ENCODE measurements around the gene TSKS. TPM values are rescaled to one million over a fixed set of nuclear protein-coding genes. Genes with fewer than 3 reads are reported as not detected.

The TSKS gene
- polyA plus RNA-seq, 1 donor: 0.94 TPM

DNA sequence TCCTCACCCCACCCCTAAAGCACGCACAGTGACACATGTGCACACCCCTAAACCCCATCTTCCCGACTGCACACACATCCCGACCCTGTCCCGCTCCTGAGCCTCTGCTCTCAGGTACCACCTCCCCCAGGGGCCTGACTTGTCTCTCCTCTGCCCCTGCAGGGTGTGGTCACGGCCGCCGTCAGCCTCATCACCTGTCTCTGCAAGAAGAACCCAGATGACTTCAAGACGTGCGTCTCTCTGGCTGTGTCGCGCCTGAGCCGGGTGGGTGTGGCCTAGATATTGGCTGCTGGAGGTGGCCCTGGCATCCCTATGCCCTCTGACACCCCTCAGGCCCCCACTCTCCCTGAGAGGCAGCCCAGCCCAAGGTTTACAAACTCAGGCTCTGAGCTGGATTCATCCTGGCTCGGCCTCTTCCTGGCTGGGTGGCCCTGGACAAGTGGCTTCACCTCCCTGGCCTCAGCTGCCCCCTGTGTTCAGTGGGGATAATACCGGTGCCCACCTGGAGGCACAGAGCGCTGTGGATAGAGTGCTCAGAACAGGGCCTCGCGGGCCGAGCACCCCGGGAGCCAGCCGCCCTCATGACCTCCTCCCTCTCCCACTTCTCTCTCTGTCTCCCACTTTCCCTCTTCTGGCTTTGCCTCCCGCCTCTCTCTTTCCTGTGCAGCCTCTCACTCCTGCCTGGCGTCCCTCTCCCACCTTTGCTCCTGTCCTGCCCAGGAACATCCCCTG, 29.9 kb upstream of the TSKS start:
- no peak for DNase-seq

DNA sequence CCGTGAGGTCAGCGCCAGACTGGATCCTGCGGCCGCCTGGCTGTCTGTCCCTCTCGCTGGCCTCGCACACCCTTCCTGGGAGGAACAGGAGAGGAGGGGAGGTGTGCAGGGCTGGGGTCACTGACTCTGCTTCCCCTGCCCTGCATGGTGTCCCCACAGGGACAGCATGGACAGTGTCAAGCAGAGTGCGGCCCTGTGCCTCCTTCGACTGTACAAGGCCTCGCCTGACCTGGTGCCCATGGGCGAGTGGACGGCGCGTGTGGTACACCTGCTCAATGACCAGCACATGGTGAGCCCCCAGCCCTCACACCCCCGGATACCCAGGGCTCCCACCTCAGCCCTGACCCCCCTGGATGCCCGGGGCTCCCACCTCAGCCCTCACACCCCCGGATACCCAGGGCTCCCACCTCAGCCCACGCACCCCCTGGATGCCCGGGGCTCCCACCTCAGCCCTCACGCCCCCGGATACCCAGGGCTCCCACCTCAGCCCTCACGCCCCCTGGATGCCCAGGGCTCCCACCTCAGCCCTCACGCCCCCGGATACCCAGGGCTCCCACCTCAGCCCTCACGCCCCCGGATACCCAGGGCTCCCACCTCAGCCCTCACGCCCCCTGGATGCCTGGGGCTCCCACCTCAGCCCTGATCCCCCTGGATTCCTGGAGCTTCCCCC, 28.8 kb upstream of the TSKS start:
- no peak for DNase-seq

DNA sequence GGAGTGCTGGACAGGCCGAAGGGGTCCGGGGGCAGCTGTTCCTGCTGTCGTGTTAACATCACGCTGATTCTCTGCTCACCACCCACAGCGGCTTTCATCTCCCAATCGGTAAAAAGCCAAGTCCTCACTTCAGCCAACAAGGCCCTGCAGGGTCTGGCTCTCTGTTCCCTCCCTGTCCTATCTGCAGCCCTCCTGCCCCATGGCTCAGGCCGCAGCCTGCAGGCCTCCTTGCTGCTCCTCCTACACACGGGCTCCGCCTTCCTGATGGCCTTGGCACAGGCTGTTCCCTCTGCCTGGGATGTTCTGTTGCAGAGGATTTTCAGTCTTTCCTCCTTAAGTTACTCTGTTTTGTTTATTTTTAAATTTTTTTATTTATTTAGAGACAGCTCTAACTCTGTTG, 27.8 kb upstream of the TSKS start:
- no peak for DNase-seq

DNA sequence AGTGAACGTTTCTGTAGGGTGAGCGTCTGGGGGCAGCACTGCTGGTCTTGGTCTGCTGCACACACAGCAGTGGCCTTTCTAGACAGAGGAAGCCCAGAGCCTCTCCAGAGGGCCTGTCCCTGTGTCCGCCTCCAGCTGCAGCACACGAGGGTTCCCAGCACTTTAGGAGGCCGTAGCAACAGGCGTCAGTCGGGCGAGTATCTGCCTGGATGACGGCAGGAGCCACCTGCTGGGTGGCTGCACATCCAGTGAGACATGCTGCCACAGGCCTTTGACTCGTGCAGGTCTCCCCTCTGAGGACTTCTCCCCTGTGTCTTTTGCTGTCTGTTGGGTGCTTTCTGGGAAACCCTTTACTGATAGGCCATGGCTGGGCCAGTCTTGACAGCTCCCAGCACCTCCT, 25.8 kb upstream of the TSKS start:
- no peak for DNase-seq

DNA sequence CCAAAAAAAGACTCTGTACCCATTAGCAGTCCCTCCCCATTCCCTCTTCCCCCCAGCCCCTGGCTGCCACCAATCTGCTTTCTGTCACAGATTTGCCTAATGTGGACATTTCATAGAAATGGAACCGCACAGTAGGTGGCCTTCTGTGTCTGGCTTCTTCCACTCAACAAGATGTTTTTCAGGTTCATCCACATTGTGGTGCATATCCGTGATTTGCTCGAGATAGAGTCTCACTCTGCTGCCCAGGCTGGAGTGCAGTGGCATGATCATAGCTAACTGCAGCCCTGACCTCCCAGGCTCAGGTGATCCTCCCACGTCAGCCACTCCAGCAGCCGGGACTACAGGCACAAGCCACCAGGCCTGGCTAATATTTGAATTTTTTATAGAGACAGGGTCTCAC, 24.6 kb upstream of the TSKS start:
- DNase-seq: no peak

DNA sequence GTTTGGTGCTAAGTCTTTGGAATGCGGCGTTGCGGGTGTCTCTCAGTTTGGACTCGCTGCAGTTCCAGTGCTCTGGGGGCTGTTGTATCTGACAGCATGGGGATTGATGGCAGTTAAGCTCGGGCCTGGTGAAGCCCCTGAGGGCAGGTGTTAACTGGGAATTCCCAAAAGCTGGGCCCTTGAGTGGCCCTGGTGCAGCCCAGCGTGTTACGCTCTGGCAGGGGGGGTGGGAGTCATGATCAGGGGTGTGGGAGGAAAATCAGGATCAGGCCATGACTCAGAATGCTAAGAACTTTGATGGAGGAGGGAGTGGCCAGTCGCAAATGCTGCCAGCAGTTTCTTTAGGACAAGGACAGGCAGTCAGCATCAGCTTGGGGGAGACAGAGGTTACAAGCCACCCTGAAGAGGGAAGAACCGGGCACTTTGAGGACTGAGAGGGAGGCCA, 23.3 kb upstream of the TSKS start:
- DNase-seq: no peak

DNA sequence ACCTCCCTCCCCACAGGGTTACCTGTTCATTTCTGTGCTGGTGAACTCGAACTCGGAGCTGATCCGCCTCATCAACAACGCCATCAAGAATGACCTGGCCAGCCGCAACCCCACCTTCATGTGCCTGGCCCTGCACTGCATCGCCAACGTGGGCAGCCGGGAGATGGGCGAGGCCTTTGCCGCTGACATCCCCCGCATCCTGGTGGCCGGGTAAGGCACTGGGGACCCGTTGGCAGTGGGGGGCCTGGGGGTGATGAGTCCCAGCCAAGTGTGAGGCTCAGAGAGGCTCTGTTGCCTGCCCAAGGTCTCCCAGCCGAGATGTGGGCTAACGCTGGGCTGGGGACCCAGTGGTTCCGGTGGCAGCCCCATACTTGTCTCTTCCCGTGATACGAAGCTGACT, 19.4 kb upstream of the TSKS start:
- no peak for DNase-seq

DNA sequence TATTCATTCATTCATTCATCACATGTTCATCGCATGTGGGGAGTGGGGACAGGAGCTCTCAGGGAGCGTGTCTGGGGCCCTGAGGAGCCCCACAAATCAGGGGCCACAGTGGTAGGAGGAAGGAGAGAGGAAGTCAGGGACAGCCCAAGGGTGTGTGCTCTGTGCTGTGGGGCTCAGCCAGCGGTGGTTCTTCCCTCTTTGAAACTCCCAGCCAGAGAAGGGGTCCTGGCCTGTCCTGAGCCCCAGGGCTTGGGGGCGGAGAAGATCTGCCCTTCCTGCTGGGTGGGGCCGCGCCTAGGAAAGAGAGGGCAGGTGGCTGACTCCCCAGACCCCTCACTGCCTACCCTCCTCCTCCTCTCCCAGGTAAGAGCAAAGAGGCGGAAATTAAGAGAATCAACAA, 18.3 kb upstream of the TSKS start:
- no peak for DNase-seq

DNA sequence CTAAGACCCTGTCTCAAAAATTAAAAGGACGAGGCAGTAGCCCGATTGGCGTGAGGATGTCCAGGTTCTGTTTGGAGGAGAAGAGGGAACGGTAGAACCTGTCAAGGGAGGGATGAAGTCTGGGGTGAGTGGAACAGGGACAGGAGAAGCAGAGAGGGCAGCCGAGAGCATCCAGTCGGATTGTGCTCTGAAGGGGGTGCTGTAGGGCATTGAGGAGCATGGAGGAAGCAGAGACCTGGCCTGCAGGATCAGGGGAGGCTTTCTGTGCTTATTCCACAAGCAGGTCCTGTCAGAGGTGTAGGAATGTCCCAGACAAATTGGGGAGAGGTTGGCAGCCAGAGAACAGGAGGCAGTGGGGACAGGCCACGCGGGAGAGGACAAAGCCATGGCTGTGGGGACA, 17.8 kb upstream of the TSKS start:
- DNase-seq: no peak

DNA sequence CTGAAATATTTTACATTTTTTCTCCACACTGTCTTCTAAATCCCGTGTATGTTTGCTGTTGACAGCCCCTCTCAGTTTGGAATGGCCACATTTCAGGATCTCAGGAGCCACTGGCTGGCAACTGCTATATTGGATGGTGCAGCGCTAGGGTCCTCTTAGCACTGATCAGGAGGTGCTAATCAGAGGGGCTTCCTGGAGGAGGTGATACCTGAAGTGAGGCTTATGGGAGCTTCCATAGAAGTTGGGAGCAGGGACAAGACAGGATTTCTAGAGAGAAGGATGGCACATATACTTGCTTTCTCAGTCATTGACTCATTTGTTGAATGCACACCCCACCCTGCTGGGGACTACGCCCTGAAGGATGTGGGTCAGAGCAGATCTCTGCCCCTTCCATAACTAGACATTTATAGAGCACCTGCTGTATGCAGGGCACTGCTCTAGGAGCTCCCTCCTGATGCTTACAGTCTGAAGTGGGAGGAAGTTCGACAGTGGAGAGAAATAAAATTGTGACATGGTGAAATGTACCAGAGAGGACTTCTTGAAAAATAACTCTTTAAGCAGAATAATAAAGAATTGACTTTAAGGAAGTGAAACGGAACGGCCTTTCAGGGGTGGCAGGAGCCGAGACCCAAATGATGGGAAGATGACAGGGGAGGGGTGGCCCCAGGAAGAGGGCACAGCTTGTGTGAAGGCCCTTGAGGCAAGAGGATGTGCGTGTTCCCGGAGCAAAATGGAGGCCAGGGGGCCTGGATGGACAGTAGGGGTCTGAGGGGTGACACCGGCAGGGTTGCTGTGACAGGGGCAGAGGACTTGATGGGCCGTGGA, 16.8 kb upstream of the TSKS start:
- DNase-seq: no peak

DNA sequence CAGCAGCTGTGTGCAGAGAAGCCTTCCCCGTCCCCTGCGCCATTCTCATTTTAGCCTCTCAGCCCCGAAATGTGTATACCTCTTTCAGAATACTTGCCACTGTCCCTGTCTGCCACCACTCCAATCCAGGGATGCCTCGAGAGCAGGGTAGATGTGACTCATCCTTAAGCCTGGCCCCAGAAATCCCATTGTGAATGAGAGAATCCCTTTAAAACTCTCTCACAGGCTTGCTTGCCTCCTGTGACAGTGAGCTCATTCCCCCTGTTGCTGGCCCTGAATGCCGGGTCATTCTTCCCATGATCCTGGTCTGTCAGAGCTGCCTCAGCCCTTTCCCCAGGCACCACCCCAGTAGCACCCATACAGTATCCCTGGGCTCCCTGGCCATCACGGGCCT, 13.3 kb upstream of the TSKS start:
- no peak for DNase-seq

DNA sequence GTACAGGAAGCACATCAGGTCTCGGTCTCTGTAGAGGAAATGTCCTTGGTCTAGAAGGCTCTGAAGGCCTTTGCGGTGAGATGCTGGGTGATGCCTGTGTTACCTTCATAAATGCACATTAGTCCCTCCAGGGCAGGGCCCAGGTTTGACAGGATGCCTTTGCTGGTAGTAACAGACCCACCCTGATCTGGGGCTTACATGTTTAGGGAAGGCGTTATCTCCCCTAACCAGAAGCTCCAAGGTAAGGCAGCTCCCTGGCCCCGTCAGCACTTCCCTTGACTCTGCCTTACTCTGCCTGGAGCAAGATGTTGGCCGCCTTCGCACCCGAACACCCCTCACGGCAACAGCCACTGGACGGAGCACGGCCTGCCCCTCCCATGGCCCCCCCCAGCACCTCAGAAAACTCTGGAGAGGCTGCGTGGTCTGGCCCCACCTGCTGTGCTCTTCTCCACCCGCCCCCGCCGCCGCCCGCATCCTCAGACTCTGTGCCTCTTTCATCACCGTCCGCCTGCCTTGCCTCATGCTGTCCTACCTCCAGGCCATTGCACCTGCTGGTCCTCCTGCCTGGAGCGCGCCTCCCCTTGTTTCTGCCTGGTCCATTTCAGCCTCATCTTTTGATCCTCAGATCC, 12.8 kb upstream of the TSKS start:
- DNase-seq: no peak

DNA sequence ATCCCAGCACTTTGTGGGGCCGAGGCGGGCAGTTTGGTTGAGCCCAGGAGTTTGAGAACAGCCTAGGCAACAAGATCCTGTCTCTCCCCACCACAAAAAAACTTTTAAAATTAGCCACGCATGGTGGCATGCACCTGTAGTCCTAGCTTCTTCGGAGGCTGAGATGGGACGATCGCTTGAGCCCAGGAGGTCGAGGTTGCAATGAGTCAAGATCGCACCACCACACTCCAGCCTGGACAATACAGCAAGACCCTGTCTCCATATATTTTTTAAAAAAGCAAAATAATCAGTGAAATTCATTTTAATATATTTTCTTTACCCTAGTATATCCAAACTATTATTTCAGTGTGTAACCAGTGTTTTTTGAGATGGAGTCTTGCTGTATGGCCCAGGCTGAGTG, 11.9 kb upstream of the TSKS start:
- DNase-seq: no peak

DNA sequence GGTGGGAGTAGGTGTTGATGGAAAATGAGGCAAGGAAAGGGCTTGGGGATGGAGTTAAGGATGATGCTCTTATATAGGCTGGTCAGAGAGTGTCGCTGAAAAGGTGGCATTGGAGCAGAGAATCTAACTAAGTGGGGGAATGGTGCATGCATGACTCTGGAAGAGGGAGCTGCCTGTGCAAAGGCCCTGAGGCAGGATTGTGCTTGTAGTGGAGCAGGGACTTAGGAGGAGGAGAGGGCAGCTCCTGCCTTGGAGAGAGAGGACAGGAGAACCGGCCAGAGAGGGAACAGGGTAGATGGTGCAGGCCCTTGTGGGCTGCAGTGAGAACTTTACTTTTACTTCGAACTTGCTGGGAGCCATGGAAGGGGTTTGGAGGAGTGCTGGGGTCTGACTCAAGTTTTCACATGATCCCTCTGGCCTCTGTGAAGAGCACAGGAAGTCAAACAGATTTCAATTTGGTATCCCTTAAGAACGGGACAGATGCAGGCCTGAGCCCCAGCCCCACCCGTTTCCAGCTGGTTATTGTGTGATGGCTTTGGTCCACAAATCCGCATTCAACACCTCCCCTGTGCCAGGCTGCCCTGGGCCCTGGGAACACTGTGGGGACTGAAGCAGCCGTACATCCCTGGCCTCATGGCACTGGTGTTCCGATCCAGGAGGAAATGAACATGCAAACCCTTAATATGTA, 10.7 kb upstream of the TSKS start:
- no peak for DNase-seq

DNA sequence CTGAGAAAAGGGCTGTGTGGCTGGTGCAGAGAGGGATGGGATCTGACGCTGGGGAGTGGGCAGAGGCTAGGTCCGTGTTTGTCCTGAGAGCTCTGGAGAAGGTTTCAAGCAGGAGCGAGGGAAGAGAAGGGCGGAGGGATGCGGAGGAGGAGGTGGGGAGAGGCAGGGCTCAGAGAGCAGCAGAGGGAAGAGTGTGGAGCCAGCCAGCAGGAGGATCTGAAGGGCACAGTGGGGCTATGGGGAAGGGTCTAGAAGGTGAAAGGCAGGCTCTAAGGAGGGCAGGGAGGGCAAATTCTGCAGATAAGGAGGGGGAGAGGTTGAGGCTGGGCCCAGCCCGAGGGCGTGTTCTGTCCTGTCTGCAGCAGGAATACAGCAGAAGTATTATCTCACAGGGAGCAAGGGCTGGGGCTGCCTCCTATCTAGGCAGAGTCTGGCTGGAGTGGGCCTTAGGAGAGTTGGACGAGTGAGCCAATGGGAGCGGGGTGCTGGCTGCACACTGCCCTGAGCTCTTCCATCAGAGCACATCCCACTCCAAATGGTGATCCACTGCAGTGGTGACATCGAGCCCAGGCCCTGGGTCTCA, 9.8 kb upstream of the TSKS start:
- DNase-seq: no peak

DNA sequence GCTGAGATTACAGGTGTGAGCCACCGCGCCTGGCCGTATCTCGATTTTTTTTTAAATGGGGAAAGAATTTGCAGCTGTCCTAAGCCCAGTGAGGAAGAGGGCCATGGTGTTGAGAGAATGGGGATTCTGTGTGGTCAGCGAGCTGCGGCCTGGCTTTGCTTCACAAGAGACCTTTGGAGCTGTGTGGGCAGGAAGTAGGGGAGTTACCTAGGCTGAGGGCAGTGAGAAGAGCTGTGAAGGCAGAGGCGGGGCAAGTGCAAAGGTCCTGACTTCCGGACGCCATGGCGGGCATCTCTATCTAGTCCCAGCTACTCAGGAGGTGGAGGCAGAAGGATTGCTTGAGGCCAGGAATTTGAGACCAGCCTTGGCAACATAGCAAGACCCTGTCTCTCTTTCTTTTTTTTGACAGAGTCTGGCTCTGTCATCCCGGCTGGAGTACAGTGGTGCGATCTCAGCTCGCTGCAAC, 8.6 kb upstream of the TSKS start:
- DNase-seq: no peak

DNA sequence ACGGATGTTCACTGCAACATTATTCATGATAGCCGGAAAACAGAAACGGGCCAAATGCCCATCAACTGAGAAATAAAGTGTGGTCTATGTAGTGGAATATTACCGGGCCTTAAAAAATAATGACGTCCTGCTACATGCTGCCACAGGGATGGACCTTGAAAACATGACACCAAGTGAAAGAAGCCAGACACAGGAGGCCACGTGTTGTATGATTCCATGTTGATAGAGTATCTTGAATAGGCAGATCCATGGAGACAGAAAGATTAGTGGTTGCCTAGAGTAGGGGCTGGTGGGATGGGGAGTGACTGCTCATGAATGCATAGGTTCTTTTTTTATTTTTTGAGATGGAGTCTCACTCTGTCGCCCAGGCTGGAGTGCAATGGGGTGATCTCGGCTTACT, 7.4 kb upstream of the TSKS start:
- no peak for DNase-seq

DNA sequence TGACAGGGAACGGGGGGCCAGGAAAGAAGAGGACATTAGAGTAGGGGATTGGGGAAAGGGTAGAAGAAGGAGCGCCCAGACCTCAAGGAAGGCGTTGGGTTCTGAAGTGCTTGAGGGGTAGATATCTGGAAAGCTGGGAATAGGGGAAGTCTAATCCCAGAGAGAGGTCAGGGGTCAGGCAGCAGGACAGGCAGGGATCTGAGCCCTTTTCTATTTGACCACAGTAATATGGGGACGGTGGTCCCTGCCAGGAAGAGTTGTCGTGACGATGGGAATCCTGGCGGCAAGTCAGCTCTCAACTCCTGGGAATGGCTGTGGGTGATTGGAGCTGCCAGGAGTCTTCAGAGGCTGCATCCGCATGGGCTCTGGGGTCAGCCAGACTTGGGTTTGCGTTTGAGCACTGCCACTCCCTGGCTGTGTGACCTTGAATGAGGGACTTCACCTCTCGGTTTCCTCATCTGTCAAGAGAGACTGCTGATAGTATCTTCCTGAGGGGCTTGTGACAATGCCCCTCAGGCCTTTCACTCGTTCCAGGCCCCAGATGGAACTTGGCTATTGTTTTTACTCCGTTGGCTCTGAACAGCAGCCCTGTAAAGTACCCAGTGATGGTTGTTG, 5.0 kb upstream of the TSKS start:
- DNase-seq: no peak

DNA sequence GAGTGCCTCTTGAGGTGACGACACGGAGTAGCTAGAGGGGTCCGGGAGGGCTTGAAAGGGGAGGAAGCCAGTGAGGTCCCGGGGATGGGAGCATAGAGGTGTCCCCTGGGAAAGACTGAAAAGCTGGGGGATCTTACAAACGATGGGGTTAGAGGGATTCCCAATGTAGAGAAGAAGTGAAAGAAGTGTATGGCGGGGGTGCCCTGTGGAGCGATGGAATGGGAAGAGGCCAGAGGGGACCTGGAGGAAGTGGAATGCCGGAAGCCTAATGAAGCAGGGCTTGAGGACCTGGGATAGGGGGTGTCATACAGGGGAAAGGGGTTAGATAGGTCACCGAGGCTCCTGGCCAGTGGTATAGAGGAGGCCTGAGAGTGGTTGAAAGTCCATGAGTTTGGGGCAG, 4.3 kb upstream of the TSKS start:
- no peak for DNase-seq

DNA sequence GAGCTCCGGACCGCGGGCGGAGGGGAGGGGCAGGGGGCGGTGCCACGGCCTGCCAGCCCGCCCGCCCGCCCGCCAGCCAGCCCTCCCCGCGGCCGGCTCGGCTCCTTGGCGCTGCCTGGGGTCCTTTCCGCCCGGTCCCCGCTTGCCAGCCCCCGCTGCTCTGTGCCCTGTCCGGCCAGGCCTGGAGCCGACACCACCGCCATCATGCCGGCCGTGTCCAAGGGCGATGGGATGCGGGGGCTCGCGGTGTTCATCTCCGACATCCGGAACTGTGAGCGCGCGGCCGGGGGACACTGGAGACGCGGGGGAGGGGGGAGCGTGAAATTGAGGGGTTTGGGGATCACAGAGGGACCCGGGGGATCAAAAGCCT, 3.8 kb upstream of the TSKS start, which contains the start of gene AP2A1:
AP2A1 (plus strand) TSS at position 72 of the 370 bp plus-strand sequence; CDS start at position 205, 133 bp downstream.
- no peak for DNase-seq

Measured in hindlimb muscle (tissue), 1 donor.